Common myeloid progenitor, CD34-positive (primary cell): ENCODE data around the gene RAPGEF5.

ENCODE experiments used
- CTCF ChIA-PET: fragments of 350-600 bp; sonication (Branson Sonifier 250); formaldehyde crosslinking; loops from one replicate; lab custom pipeline; 2021; ENCODE audit warnings: antibody characterized with exemption; lab: Charles Lee
- POLR2A ChIA-PET: fragments of 350-600 bp; sonication (Branson Sonifier 250); formaldehyde crosslinking; loops from one replicate; lab custom pipeline; 2021; ENCODE audit warnings: antibody characterized with exemption; lab: Charles Lee
- DNase-seq, 3 donors: peaks; one replicate each; pipeline versions ENCODE4 v3.0.0 to v3.0.0-alpha.2; 2013
- H3K27ac ChIP-seq, 2 experiments: 1 replicate in 1 of 2; 2 replicates in 1 of 2; pipeline ENCODE4 v1.7.0; 2013; ENCODE audit warnings: inconsistent platforms in 2 of 2, low read length in 2 of 2, mild to moderate bottlenecking in 2 of 2, low read depth in 1 of 2, moderate library complexity in 1 of 2; ENCODE audit not compliant: severe bottlenecking in 2 of 2, insufficient read depth in 1 of 2, poor library complexity in 1 of 2
- H3K27me3 ChIP-seq, 5 experiments: replicated peaks in 2 of 5; 1 replicate in 3 of 5; 2 replicates in 2 of 5; pipeline versions ENCODE4 v1.6.1 to v1.7.0; 2013; ENCODE audit warnings: low read length in 4 of 5, mild to moderate bottlenecking in 2 of 5, moderate library complexity in 2 of 5, inconsistent platforms in 1 of 5; ENCODE audit not compliant: insufficient read depth in 5 of 5, control insufficient read depth in 4 of 5
- H3K36me3 ChIP-seq, 4 experiments: 1 replicate in 2 of 4; 2 replicates in 2 of 4; pipeline versions ENCODE4 v1.6.1 to v1.7.0; 2013; ENCODE audit warnings: low read length in 3 of 4, control low read depth in 1 of 4, mild to moderate bottlenecking in 1 of 4; ENCODE audit not compliant: control insufficient read depth in 4 of 4, insufficient read depth in 4 of 4
- H3K4me1 ChIP-seq, 4 experiments: 1 replicate in 3 of 4; 2 replicates in 1 of 4; pipeline versions ENCODE4 v1.6.1 to v1.7.1; 2013; ENCODE audit warnings: low read length in 3 of 4, mild to moderate bottlenecking in 3 of 4, control low read depth in 1 of 4, inconsistent platforms in 1 of 4, moderate library complexity in 1 of 4; ENCODE audit not compliant: control insufficient read depth in 4 of 4, insufficient read depth in 4 of 4; ENCODE audit errors: control extremely low read depth in 1 of 4
- H3K4me3 ChIP-seq, 7 experiments: 1 replicate in 4 of 7; 2 replicates in 3 of 7; pipeline versions ENCODE4 v1.5.1 to v1.7.0; 2013; ENCODE audit warnings: mild to moderate bottlenecking in 7 of 7, low read length in 6 of 7, moderate library complexity in 6 of 7, inconsistent platforms in 2 of 7, low read depth in 2 of 7, control low read depth in 1 of 7; ENCODE audit not compliant: insufficient read depth in 4 of 7, control insufficient read depth in 1 of 7; ENCODE audit errors: extremely low read depth in 1 of 7
- H3K9me3 ChIP-seq, 5 experiments: 1 replicate in 4 of 5; 2 replicates in 1 of 5; pipeline versions ENCODE4 v1.6.1 to v1.7.1; 2013; ENCODE audit warnings: low read length in 4 of 5, mild to moderate bottlenecking in 2 of 5, inconsistent platforms in 1 of 5, low read depth in 1 of 5, moderate library complexity in 1 of 5; ENCODE audit not compliant: control insufficient read depth in 4 of 5, insufficient read depth in 2 of 5; ENCODE audit errors: control extremely low read depth in 1 of 5
- WGBS: methylation state at CpG from one replicate; pipeline ENCODE4 v1.1.5; 2013; ENCODE audit not compliant: insufficient coverage; 5-methylcytosine and 5-hydroxymethylcytosine counted together

The RAPGEF5 gene

DNA sequence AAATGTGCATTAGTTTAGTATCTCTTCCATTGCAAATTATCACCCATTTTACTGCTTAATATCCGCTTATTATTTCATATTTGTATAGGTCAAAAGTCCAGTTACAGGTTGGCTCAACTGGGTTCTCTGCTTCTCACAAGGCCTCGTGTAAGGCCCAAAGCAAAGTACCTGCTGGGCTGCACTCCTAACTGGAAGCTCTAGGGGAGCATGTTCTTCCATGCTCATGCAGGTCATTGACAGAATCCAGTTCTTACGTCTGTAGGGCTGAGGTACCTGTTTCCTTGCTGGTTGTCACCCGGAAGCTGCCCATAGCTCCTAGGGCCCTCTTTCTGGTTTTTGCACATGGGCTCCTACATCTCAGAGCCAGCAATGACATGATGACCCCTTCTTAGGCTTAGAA, 79.6 kb downstream of the RAPGEF5 start:
- ChIA-PET CTCF (interaction anchor here (1.3 kb wide), 1 partner anchor 167 kb away, joined by 3 read pairs; no protein-coding TSS in a partner anchor), POLR2A (no interaction called here)
- DNase-seq = no peak
- H3K9me3 ChIP-seq = no peaks in the 10 kb centered on the region
- no peak overlapping the region for H3K4me3 ChIP-seq
- H3K27ac ChIP-seq = no peak overlapping the region
- H3K27me3 ChIP-seq = no peaks in the 10 kb centered on the region
- no peaks in the 10 kb centered on the region for H3K4me1 ChIP-seq
- 98% methylated on average over 3 of the region's 4 CpGs for WGBS
- H3K36me3 ChIP-seq = no peaks in the 10 kb centered on the region

DNA sequence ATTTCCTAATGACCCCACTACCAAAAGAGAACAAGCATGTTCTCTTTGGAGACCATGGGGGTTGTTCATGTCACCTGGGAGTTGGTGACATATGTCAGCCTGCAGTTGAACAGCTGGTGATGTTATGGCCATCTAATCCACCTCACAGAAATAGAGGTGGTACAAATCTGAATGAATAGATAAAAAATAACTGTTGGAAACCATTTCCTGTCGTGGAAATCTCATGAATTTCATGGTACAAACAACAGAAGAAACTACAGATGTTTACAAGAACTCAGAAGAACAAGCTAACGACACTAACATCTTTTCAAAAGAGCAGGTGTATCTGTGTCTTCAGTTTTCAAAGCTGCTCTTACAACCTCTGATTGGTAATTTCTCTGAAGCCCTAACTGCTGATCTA, 81.3 kb downstream of the RAPGEF5 start:
- H3K27ac ChIP-seq = no peak overlapping the region
- no peak for DNase-seq
- CTCF ChIA-PET = no interaction called here
- POLR2A ChIA-PET = no interaction called here
- no peaks in the 10 kb centered on the region for H3K36me3 ChIP-seq
- no peaks in the 10 kb centered on the region for H3K4me1 ChIP-seq
- H3K27me3 ChIP-seq = no peaks in the 10 kb centered on the region
- H3K4me3 ChIP-seq = no peak overlapping the region
- WGBS = 100% methylated on average over 1 of the region's 2 CpGs
- no peaks in the 10 kb centered on the region for H3K9me3 ChIP-seq

DNA sequence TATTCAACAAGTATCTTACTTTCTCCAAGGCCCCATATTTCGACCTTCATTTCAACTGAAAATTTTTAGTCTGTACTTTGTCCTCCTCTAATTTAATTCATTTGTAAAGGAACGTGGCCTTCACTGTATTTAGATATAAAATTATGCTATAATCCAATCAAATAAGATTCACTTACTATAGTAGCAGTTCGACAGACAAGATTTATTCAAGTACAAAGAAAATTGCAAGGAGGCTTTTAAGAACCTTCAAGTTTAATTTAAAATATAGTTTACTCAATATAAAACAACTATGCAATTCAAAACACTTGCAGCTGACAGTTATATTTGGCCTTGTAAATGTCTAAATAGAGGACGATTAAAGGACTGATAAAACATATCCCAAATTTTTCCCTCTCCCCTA, 85.6 kb downstream of the RAPGEF5 start:
- H3K4me3 ChIP-seq = no peak overlapping the region
- H3K9me3 ChIP-seq = no peaks in the 10 kb centered on the region
- no peaks in the 10 kb centered on the region for H3K36me3 ChIP-seq
- WGBS = no CpG with 5 or more reads among the region's 4 CpGs
- CTCF ChIA-PET = no interaction called here
- no peak for DNase-seq
- POLR2A ChIA-PET = no interaction called here
- no peaks in the 10 kb centered on the region for H3K27me3 ChIP-seq
- no peak overlapping the region for H3K27ac ChIP-seq
- no peaks in the 10 kb centered on the region for H3K4me1 ChIP-seq

DNA sequence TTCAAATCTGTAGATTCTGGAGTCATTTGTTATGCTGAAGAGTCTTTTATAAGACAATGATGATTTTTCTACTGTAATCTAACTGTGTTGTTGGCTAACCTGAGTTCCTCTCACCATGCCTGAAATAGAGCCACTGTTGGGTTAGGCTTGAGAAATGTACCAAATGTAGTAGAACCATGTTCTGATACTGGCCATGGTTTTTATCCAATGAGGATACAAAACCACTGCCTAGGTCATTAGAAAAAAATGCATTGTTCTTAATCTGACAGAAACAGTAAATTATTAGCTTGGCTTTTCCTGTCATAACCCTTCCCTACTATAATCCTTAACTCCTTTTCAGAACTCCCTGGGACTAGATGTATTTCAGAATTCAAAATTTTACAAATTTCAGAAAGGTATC, 86.6 kb downstream of the RAPGEF5 start:
- no peak overlapping the region for H3K4me3 ChIP-seq
- ChIA-PET POLR2A (no interaction called here), CTCF (interaction anchor here (1.0 kb wide), 1 partner anchor 14 kb away, joined by 4 read pairs; no protein-coding TSS in a partner anchor)
- no peak overlapping the region for H3K27ac ChIP-seq
- H3K9me3 ChIP-seq = no peaks in the 10 kb centered on the region
- H3K4me1 ChIP-seq = no peaks in the 10 kb centered on the region
- no peaks in the 10 kb centered on the region for H3K36me3 ChIP-seq
- DNase-seq = no peak
- no peaks in the 10 kb centered on the region for H3K27me3 ChIP-seq

DNA sequence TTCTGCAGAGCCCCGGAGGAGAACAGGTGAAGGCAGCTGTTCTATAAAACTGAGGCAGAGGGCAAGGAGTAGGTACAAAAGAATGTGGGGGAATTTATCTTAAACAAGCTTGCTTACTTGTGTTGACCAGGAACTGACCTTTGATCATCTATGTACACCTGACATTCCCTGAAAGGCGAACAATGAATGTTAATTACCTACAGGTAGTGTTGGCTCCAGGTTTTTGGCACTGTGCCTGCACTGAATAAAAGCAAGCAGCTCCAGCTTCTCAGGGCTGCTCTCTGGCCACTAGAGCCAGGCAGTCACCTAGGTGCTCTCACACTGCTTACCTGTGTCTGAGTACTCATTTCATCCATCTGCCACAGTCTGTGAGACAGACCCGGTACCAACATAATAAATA, 87.0 kb downstream of the RAPGEF5 start:
- H3K36me3 ChIP-seq = no peaks in the 10 kb centered on the region
- POLR2A ChIA-PET = no interaction called here
- H3K4me1 ChIP-seq = no peaks in the 10 kb centered on the region
- no peak overlapping the region for H3K4me3 ChIP-seq
- DNase-seq = no peak
- H3K9me3 ChIP-seq = no peaks in the 10 kb centered on the region
- CTCF ChIA-PET = interaction anchor here (1.0 kb wide), 1 partner anchor 13 kb away, joined by 4 read pairs; no protein-coding TSS in a partner anchor
- 100% methylated on average over 1 of the region's 3 CpGs for WGBS
- H3K27ac ChIP-seq = no peak overlapping the region
- no peaks in the 10 kb centered on the region for H3K27me3 ChIP-seq

DNA sequence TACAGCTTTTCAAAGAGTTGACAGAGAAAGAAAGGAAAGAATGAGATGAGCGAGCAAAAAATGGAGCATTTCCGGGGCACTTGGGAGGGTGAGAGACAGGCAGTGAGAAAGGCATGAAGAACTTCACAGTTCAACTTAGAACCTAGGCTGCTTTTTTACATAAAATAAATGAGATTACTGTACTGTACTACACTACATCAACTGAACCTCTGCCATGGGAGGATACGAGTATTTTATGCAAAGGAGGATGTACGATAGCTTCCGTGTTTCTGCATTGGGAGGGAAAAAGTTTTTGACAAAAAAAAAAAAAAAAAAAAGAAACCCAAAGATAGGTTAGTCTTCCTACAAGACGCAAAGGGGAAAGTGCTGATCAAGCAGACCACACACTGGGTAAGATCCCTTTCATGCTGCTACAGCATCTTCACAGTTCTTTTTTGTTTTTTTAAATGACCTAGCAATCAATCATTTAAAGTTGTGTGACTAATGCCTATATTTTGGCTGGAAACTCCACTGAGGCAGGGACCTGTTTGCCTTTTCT, 88.0 kb downstream of the RAPGEF5 start:
- POLR2A ChIA-PET = no interaction called here
- no peaks in the 10 kb centered on the region for H3K4me1 ChIP-seq
- CTCF ChIA-PET = interaction anchor here (1.0 kb wide), 1 partner anchor 12 kb away, joined by 4 read pairs; no protein-coding TSS in a partner anchor
- WGBS = 80% methylated on average over 1 of the region's 6 CpGs
- no peaks in the 10 kb centered on the region for H3K27me3 ChIP-seq
- H3K27ac ChIP-seq = no peak overlapping the region
- H3K4me3 ChIP-seq = no peak overlapping the region
- H3K36me3 ChIP-seq = no peaks in the 10 kb centered on the region
- H3K9me3 ChIP-seq = no peaks in the 10 kb centered on the region
- no peak for DNase-seq

DNA sequence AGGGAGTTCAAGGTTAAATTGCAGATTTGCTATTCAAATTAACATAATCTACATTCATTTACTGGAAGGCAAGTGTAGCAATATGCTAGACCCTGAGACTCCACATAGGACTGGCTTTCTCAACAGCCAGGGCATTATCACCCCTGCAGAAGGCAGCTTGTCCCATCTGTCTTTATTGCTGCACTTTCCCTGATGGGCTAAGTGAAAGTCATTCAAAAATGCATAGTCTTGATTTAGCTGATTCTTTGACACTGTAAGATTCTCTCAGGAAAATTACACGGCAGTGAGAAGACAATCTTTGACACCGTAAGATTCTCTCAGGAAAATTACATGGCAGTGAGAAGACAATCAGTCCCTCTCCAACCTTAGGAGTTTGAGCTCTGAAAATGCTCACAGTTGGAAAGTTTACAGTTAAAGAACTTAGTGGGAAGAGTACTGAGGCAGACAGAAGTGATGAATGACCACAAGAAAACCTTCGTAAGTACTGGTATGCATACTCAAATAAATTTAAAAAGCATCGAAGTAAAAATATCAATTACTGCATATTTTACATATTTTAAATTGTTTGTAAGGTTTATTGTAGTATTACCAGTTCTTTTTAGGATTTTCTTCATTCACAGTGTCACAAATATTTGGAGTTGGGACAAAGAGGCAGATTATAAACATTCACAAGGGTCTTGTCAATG, 88.9 kb downstream of the RAPGEF5 start:
- ChIA-PET CTCF (no interaction called here), POLR2A (no interaction called here)
- H3K27me3 ChIP-seq = no peaks in the 10 kb centered on the region
- 100% methylated on average over 1 of the region's 4 CpGs for WGBS
- no peaks in the 10 kb centered on the region for H3K4me1 ChIP-seq
- H3K4me3 ChIP-seq = no peak overlapping the region
- DNase-seq = no peak
- H3K27ac ChIP-seq = no peak overlapping the region
- H3K36me3 ChIP-seq = no peaks in the 10 kb centered on the region
- no peaks in the 10 kb centered on the region for H3K9me3 ChIP-seq
